Lung (tissue), 12 donors: ENCODE results near the gene FSTL5. TPM values are rescaled to one million over a fixed set of nuclear protein-coding genes. Genes with fewer than 3 reads are reported as not detected.

Source experiments
- ATAC-seq: fragments of 200-7000 bp; cut with Tn5 transposase; one replicate; pipeline ENCODE4 v1.9.1; 2020; ENCODE audit warnings: moderate number of reproducible peaks; ENCODE audit not compliant: insufficient read depth, low FRiP score
- DNase-seq, 3 donors: peaks; one replicate each; pipeline ENCODE4 v3.0.0-alpha.2; 2013 to 2017
- H3K27ac ChIP-seq, 2 donors: one replicate each; pipeline ENCODE4 v1.5.1; 2013; ENCODE audit warnings: mild to moderate bottlenecking in 2 of 2, moderate library complexity in 2 of 2, control low read depth in 1 of 2, inconsistent platforms in 1 of 2, low read depth in 1 of 2, low read length in 1 of 2
- H3K27me3 ChIP-seq, 3 donors: one replicate each; pipeline ENCODE4 v1.5.1; 2013; ENCODE audit warnings: low read length in 2 of 3; ENCODE audit not compliant: control insufficient read depth in 3 of 3, insufficient read depth in 3 of 3
- H3K36me3 ChIP-seq, 4 donors: one replicate each; pipeline ENCODE4 v1.5.1; 2013; ENCODE audit warnings: low read length in 4 of 4, mild to moderate bottlenecking in 1 of 4, moderate library complexity in 1 of 4; ENCODE audit not compliant: control insufficient read depth in 4 of 4, insufficient read depth in 4 of 4
- H3K4me1 ChIP-seq, 5 donors: one replicate each; pipeline ENCODE4 v1.5.1; 2013; ENCODE audit warnings: low read length in 5 of 5, mild to moderate bottlenecking in 2 of 5, moderate library complexity in 1 of 5; ENCODE audit not compliant: control insufficient read depth in 5 of 5, insufficient read depth in 5 of 5
- H3K4me3 ChIP-seq: one replicate; pipeline ENCODE4 v1.5.1; 2013; ENCODE audit warnings: mild to moderate bottlenecking, control low read depth, moderate library complexity
- H3K9ac ChIP-seq, 2 donors: one replicate each; pipeline ENCODE4 v1.5.1; 2013; ENCODE audit warnings: low read length in 2 of 2, control low read depth in 1 of 2; ENCODE audit not compliant: insufficient read depth in 1 of 2
- H3K9me3 ChIP-seq, 4 donors: one replicate each; pipeline ENCODE4 v1.5.1; 2013; ENCODE audit warnings: low read length in 3 of 4, mild to moderate bottlenecking in 1 of 4, moderate library complexity in 1 of 4; ENCODE audit not compliant: control insufficient read depth in 4 of 4, insufficient read depth in 3 of 4
- CTCF ChIP-seq: IDR thresholded peaks from 2 replicates; pipeline ENCODE4 v1.5.1; 2012; ENCODE audit warnings: mild to moderate bottlenecking; ENCODE audit errors: control extremely low read depth, extremely low read depth
- WGBS, 2 donors: extraction: QIAGEN DNeasy Blood & Tissue Kit; methylation state at CpG; one replicate each; pipeline ENCODE4 v1.1.7; 2013; 5-methylcytosine and 5-hydroxymethylcytosine counted together
- polyA plus RNA-seq, 2 donors: library from polyadenylated mRNA; stranded (reverse); fragments of 200-250 nt; gene quantifications; one replicate each; pipeline ENCODE4 v1.2.1, GENCODE V29; 2013
- total RNA-seq, 2 donors: library from RNA; depleted of rRNA in 1 of 2; stranded (reverse); fragments of >200 nt in 1 of 2; gene quantifications; one replicate each; pipeline ENCODE4 v1.2.1, GENCODE V29; 2014 to 2021
- donor health status: control.
- donor health status: control.
- donor health status: Bipolar disorder and iron deficiency.
- donor health status: healthy.
- donor health status: DM: yes; HTN: yes; CAD: no.

Gene FSTL5
- total and polyA plus RNA-seq, 4 donors, result 0.23 TPM; not detected in 3

GRCh38 chr4:161658676-161659075 lies 505.1 kb downstream of the FSTL5 start:
- TF ChIP-seq CTCF, result no peak
- H3K9ac ChIP-seq, result no peak overlapping the region
- ATAC-seq, result no peak
- 90 to 96% methylated on average over 2 of the region's 2 CpGs for WGBS, 2 donors
- no peak overlapping the region for H3K4me3 ChIP-seq
- H3K36me3 ChIP-seq, result no peaks in the 10 kb centered on the region
- H3K9me3 ChIP-seq, result no peaks in the 10 kb centered on the region
- peaks cover 0 to 14% (median 0%) of the 10 kb centered on the region in 5 donors for H3K4me1 ChIP-seq
- H3K27ac ChIP-seq, result no peak overlapping the region
- peaks cover 0 to 44% (median 8%) of the 10 kb centered on the region in 3 donors for H3K27me3 ChIP-seq
- no peak for DNase-seq

- Histone ChIP-seq H3K9ac (no peak overlapping the region), H3K36me3 (no peaks in the 10 kb centered on the region), H3K27me3 (peaks cover 0 to 41% (median 8%) of the 10 kb centered on the region in 3 donors), H3K4me3 (no peak overlapping the region), H3K27ac (no peak overlapping the region), H3K4me1 (peaks cover 0 to 14% (median 0%) of the 10 kb centered on the region in 5 donors), H3K9me3 (no peaks in the 10 kb centered on the region)
- DNase-seq, result peak; percentile 14 to 92 (median 78)
- TF ChIP-seq CTCF, result no peak
- ATAC-seq, result no peak
- 80 to 84% methylated on average over 3 of the region's 3 CpGs for WGBS, 2 donors
Measured at GRCh38 chr4:161657616-161658015, 506.2 kb downstream of the FSTL5 start.

- ATAC-seq (no peak), DNase-seq (no peak)
- 81 to 88% methylated on average over 3 of the region's 3 CpGs for WGBS, 2 donors
- no peak overlapping the region for H3K9ac ChIP-seq
- TF ChIP-seq CTCF, result no peak
- peaks cover 0 to 31% (median 4%) of the 10 kb centered on the region in 3 donors for H3K27me3 ChIP-seq
- H3K4me1 ChIP-seq, result peaks cover 0 to 14% (median 0%) of the 10 kb centered on the region in 5 donors
- H3K9me3 ChIP-seq, result no peaks in the 10 kb centered on the region
- no peak overlapping the region for H3K4me3 ChIP-seq
- H3K27ac ChIP-seq, result no peak overlapping the region
- no peaks in the 10 kb centered on the region for H3K36me3 ChIP-seq
Measured at GRCh38 chr4:161656594-161656993, 507.2 kb downstream of the FSTL5 start.

GRCh38 chr4:161655148-161655547 lies 508.7 kb downstream of the FSTL5 start:
- DNase-seq (no peak), ATAC-seq (no peak)
- Histone ChIP-seq H3K27ac (no peak overlapping the region), H3K4me3 (no peak overlapping the region), H3K4me1 (peaks cover 0 to 14% (median 0%) of the 10 kb centered on the region in 5 donors), H3K9me3 (peaks cover 0 to 3% (median 0%) of the 10 kb centered on the region in 4 donors), H3K9ac (no peak overlapping the region), H3K27me3 (peaks cover 0 to 24% (median 2%) of the 10 kb centered on the region in 3 donors), H3K36me3 (no peaks in the 10 kb centered on the region)
- 87 to 93% methylated on average over 2 of the region's 2 CpGs for WGBS, 2 donors
- no peak for TF ChIP-seq CTCF
